Measurements from ENCODE around the gene TOR1A.

Gene TOR1A

DNA sequence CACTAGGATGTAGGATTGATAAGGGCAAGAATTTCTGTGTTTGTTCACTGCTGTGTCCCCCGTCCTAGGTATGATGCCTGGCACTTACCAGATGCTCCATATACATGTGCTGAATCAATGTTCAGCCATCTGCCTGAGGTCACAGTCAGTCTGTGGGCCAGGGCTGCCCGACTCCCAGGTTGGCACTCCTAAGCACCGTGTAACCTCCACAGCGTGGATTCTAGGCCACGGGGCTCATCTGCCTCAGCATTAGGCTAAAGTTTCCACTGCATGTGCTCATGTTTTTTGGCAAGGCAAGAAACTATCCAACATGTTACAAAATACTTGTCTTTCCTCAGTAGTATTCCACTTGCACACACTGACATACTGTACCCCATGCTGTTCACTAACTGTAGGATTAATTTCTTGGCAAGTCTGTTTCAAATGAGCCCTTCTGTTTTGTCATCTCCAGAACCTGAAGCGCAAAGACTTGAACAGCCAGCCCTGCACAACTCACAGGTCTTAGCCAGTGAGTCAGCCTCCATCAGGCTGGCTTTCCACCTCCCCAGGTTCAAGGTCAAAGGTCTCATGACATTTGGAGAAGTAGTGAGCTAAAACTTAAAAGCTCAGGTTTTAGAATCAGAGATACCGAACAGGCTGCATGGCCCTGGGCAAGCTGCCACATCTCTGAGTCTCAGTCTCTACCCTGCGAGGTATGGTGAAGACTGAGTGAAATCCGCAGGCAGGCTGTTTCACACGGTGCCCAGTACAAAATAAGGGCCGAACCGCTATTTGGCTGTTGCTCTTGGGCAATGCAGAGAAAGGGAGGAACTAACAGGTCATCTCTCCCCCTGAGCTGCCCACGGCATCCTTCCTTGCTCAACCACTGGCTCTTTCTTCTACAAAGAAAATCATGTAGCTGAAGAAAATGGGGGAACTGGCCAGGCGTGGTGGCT is 7.2 kb downstream of the TOR1A start:
- H3K9ac ChIP-seq (ENCODE audit: insufficient read length): no peak overlapping the region
- no peak for DNase-seq (ENCODE audit: low read depth, low spot score)
- no peak overlapping the region for H3K27ac ChIP-seq
- TF ChIP-seq POLR2AphosphoS5 (IDR thresholded peaks at IDR 0.05; ENCODE audit: borderline replicate concordance, low read depth, low read length) (no peak), EZH2 (IDR thresholded peaks at IDR 0.05) (no peak), FOXP2 (optimal IDR thresholded peaks at IDR 0.05; ENCODE audit: control extremely low read depth, extremely low read length, insufficient read depth) (no peak)
- H3K9me3 ChIP-seq (ENCODE audit: low read depth, low read length): no peaks in the 10 kb centered on the region
- H3K36me3 ChIP-seq (ENCODE audit: insufficient read depth, low read length): peaks cover 42% of the 10 kb centered on the region
- no peak overlapping the region for H3K4me3 ChIP-seq

- Histone ChIP-seq H3K4me3 (no peak overlapping the region), H3K9ac (ENCODE audit: insufficient read length) (no peak overlapping the region), H3K27ac (no peak overlapping the region), H3K36me3 (ENCODE audit: insufficient read depth, low read length) (peaks cover 38% of the 10 kb centered on the region), H3K9me3 (ENCODE audit: low read depth, low read length) (no peaks in the 10 kb centered on the region)
- TF ChIP-seq EZH2 (IDR thresholded peaks at IDR 0.05) (no peak), POLR2AphosphoS5 (IDR thresholded peaks at IDR 0.05; ENCODE audit: borderline replicate concordance, low read depth, low read length) (no peak), FOXP2 (optimal IDR thresholded peaks at IDR 0.05; ENCODE audit: control extremely low read depth, extremely low read length, insufficient read depth) (no peak)
- no peak for DNase-seq (ENCODE audit: low read depth, low spot score)
Observed at GRCh38 chr9:129815278-129815677, 8.7 kb downstream of the TOR1A start.

DNA sequence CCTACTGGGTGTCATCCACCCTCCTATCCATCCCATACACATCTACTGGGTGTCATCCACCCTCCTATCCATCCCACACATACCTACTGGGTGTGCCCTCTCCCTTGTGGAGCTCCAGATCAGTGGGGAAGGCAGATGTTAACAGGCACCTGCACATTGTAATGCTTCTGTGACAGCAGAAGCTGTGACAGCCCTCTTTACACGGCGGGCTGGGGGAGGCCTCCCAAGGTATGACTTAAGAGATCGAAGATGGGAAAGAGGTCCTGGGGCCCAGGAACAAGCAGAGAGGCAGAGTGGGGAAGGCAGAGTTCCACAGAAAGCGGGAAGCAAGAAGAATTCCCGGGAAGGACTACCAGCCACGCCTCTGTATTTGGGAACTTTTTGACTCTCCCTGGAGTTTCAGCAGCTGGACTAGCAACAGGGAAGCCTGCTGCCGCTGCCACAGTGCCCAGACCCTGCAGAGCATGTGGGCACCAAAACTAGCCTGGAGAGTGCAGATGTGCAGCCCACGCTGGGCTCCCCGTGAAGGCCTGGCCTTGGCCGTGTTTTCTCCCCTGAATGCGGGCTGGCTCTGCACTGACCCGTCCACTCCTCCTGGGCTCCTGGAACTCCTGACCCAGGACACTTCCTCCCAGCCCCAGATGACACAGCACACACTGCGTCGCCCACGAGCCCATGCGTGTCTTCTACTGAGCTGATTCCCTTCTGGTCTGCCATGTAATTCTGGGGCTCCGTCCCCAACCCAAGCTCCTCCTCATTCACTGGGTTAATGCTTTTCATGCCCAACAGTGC is 9.3 kb downstream of the TOR1A start:
- Histone ChIP-seq H3K9ac (ENCODE audit: insufficient read length) (no peak overlapping the region), H3K36me3 (ENCODE audit: insufficient read depth, low read length) (peaks cover 39% of the 10 kb centered on the region), H3K9me3 (ENCODE audit: low read depth, low read length) (no peaks in the 10 kb centered on the region), H3K27ac (no peak overlapping the region), H3K4me3 (no peak overlapping the region)
- no peak for DNase-seq (ENCODE audit: low read depth, low spot score)
- TF ChIP-seq POLR2AphosphoS5 (IDR thresholded peaks at IDR 0.05; ENCODE audit: borderline replicate concordance, low read depth, low read length) (no peak; the same call in 1 of the 2 replicates), FOXP2 (optimal IDR thresholded peaks at IDR 0.05; ENCODE audit: control extremely low read depth, extremely low read length, insufficient read depth) (no peak), EZH2 (IDR thresholded peaks at IDR 0.05) (no peak)

DNA sequence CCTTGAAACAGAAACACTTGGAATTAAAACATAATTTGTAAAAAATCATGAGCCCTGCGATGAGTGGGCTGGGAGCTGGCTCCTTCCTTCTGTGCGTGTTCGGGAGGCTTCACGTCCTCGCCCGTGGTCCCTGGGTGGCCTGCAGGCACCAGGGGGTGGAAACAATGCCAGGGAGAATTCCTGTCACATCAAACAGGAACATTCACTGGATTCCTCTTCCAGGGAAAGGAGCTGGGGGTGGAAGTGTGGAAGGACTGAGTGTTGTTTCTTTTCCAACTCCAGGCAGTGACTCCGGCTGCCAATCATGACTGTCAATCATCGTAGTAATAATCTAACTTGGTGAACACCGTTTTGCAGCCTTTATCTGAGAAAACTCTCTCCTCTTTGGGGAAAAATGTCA is 10.3 kb downstream of the TOR1A start:
- H3K36me3 ChIP-seq (ENCODE audit: insufficient read depth, low read length): peaks cover 41% of the 10 kb centered on the region
- H3K9ac ChIP-seq (ENCODE audit: insufficient read length): no peak overlapping the region
- H3K9me3 ChIP-seq (ENCODE audit: low read depth, low read length): no peaks in the 10 kb centered on the region
- H3K4me3 ChIP-seq: no peak overlapping the region
- no peak for DNase-seq (ENCODE audit: low read depth, low spot score)
- H3K27ac ChIP-seq: no peak overlapping the region
- TF ChIP-seq POLR2AphosphoS5 (IDR thresholded peaks at IDR 0.05; ENCODE audit: borderline replicate concordance, low read depth, low read length) (no peak), EZH2 (IDR thresholded peaks at IDR 0.05) (no peak), FOXP2 (optimal IDR thresholded peaks at IDR 0.05; ENCODE audit: control extremely low read depth, extremely low read length, insufficient read depth) (no peak)

GRCh38 chr9:129812385-129812784 is 11.6 kb downstream of the TOR1A start:
- no peak for DNase-seq (ENCODE audit: low read depth, low spot score)
- TF ChIP-seq POLR2AphosphoS5 (IDR thresholded peaks at IDR 0.05; ENCODE audit: borderline replicate concordance, low read depth, low read length): no peak
- no peak for TF ChIP-seq FOXP2 (optimal IDR thresholded peaks at IDR 0.05; ENCODE audit: control extremely low read depth, extremely low read length, insufficient read depth)
- no peak overlapping the region for H3K4me3 ChIP-seq
- peaks cover 37% of the 10 kb centered on the region; the same call in 1 of the 2 replicates for H3K36me3 ChIP-seq (ENCODE audit: insufficient read depth, low read length)
- no peak overlapping the region for H3K9ac ChIP-seq (ENCODE audit: insufficient read length)
- H3K9me3 ChIP-seq (ENCODE audit: low read depth, low read length): no peaks in the 10 kb centered on the region
- H3K27ac ChIP-seq: no peak overlapping the region

GRCh38 chr9:129811967-129812363 is 12.0 kb downstream of the TOR1A start:
- Histone ChIP-seq H3K4me3 (no peak overlapping the region), H3K9me3 (ENCODE audit: low read depth, low read length) (no peaks in the 10 kb centered on the region), H3K27ac (no peak overlapping the region), H3K9ac (ENCODE audit: insufficient read length) (no peak overlapping the region), H3K36me3 (ENCODE audit: insufficient read depth, low read length) (peaks cover 39% of the 10 kb centered on the region; the same call in 1 of the 2 replicates)
- TF ChIP-seq FOXP2 (optimal IDR thresholded peaks at IDR 0.05; ENCODE audit: control extremely low read depth, extremely low read length, insufficient read depth): no peak
- TF ChIP-seq POLR2AphosphoS5 (IDR thresholded peaks at IDR 0.05; ENCODE audit: borderline replicate concordance, low read depth, low read length): no peak
- no peak for TF ChIP-seq EZH2 (IDR thresholded peaks at IDR 0.05)
- no peak for DNase-seq (ENCODE audit: low read depth, low spot score)

DNA sequence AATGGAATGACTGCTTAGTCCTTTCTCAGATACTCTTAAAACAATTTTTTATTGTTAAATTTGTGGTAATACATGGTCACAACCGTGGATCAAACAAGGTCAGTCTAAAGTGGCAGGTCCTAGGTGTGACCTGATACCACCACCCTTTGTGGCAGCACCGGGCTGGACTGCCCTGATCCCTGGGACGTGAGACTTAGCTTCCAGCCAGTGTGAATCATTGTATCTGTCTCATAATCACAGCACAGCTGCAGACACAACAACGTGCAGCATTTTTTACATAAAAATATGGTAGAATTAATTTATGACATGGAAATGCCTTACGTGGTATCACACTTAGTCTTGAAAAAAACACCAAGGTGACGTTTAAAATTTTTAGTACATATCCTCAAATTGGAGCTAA is 13.1 kb downstream of the TOR1A start:
- Histone ChIP-seq H3K27ac (peak overlapping the region; percentile 42; the same call in 1 of the 2 replicates), H3K36me3 (ENCODE audit: insufficient read depth, low read length) (peaks cover 42% of the 10 kb centered on the region), H3K9ac (ENCODE audit: insufficient read length) (no peak overlapping the region), H3K4me3 (no peak overlapping the region), H3K9me3 (ENCODE audit: low read depth, low read length) (no peaks in the 10 kb centered on the region)
- no peak for DNase-seq (ENCODE audit: low read depth, low spot score)
- no peak for TF ChIP-seq POLR2AphosphoS5 (IDR thresholded peaks at IDR 0.05; ENCODE audit: borderline replicate concordance, low read depth, low read length)
- no peak for TF ChIP-seq EZH2 (IDR thresholded peaks at IDR 0.05)
- TF ChIP-seq FOXP2 (optimal IDR thresholded peaks at IDR 0.05; ENCODE audit: control extremely low read depth, extremely low read length, insufficient read depth): no peak

- H3K9ac ChIP-seq (ENCODE audit: insufficient read length): no peak overlapping the region
- no peak overlapping the region for H3K4me3 ChIP-seq
- no peaks in the 10 kb centered on the region for H3K9me3 ChIP-seq (ENCODE audit: low read depth, low read length)
- no peak overlapping the region for H3K27ac ChIP-seq
- no peak for DNase-seq (ENCODE audit: low read depth, low spot score)
- H3K36me3 ChIP-seq (ENCODE audit: insufficient read depth, low read length): peaks cover 48% of the 10 kb centered on the region
- TF ChIP-seq EZH2 (IDR thresholded peaks at IDR 0.05) (no peak), POLR2AphosphoS5 (IDR thresholded peaks at IDR 0.05; ENCODE audit: borderline replicate concordance, low read depth, low read length) (0 out of 2 replicates have a peak, but pooled peaks have one; percentile 10)
Observed at GRCh38 chr9:129810116-129810515, 13.8 kb downstream of the TOR1A start.

All from SK-N-MC (cell line).